ENCODE data around the gene ETV6.

Gene ETV6

GRCh38 chr12:11746940-11747716 is 97.7 kb downstream of the ETV6 start:
- no peak overlapping the region for H3K27ac ChIP-seq
- no peak for TF ChIP-seq CTCF (IDR thresholded peaks at IDR 0.05)
- TF ChIP-seq ZFX (IDR thresholded peaks at IDR 0.05; ENCODE audit: borderline replicate concordance), result no peak

GRCh38 chr12:11747969-11748368 is 98.5 kb downstream of the ETV6 start:
- no peak for TF ChIP-seq CTCF (IDR thresholded peaks at IDR 0.05)
- TF ChIP-seq ZFX (IDR thresholded peaks at IDR 0.05; ENCODE audit: borderline replicate concordance), result no peak
- no peak overlapping the region for H3K27ac ChIP-seq

GRCh38 chr12:11748903-11749302 is 99.4 kb downstream of the ETV6 start:
- H3K27ac ChIP-seq, result no peak overlapping the region
- TF ChIP-seq ZFX (IDR thresholded peaks at IDR 0.05; ENCODE audit: borderline replicate concordance) (no peak), CTCF (IDR thresholded peaks at IDR 0.05) (no peak)

GRCh38 chr12:11749943-11750690 is 100.6 kb downstream of the ETV6 start:
- TF ChIP-seq CTCF (IDR thresholded peaks at IDR 0.05) (no peak), ZFX (IDR thresholded peaks at IDR 0.05; ENCODE audit: borderline replicate concordance) (no peak)
- no peak overlapping the region for H3K27ac ChIP-seq

GRCh38 chr12:11752403-11753149 is 103.1 kb downstream of the ETV6 start:
- TF ChIP-seq CTCF (IDR thresholded peaks at IDR 0.05) (no peak), ZFX (IDR thresholded peaks at IDR 0.05; ENCODE audit: borderline replicate concordance) (no peak)
- no peak overlapping the region for H3K27ac ChIP-seq

GRCh38 chr12:11753150-11753499 is 103.7 kb downstream of the ETV6 start:
- no peak overlapping the region for H3K27ac ChIP-seq
- no peak for TF ChIP-seq CTCF (IDR thresholded peaks at IDR 0.05)
- no peak for TF ChIP-seq ZFX (IDR thresholded peaks at IDR 0.05; ENCODE audit: borderline replicate concordance)
